ENCODE measurements around the gene EIF2B2. TPM values are rescaled to one million over a fixed set of nuclear protein-coding genes. Genes with fewer than 3 reads are reported as not detected.
A peak's percentile ranks its signal among the peaks of the same experiment; 100 is the strongest.
"Not testable (repeated sequence)": the region's sequence is repeated elsewhere in the genome, so short reads cannot be mapped to it uniquely, and the experiment has no call there.

Gene EIF2B2
- total RNA-seq, 1 donor from 2014 or later, result 34.8 TPM

DNA sequence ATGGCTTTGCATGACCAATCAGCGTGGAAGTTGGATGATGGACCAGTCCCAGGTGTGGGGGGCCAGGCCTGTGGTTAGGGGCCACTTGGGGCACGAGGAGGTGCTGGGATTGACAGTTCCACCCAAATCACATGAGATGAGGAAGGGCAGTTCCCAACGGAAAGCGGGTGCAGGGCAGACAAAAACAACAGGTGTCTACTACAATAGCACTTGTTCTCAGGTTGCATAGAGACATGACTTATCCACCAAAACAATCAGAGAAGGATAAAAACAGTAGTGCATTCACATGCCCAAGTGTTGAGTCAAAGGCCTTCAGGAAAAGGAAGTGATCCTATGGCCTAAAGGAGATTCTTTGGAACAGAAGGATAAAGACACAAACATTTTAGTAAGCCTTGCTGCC lies 14.6 kb upstream of the EIF2B2 start:
- no peak overlapping the region for H3K4me3 ChIP-seq
- H3K36me3 ChIP-seq, result no peaks in the 10 kb centered on the region
- intact Hi-C loops (cut with DNase I), result no loop called here
- H3K27ac ChIP-seq, result no peak overlapping the region
- TF ChIP-seq CTCF (IDR thresholded peaks at IDR 0.05), result no peak
- ATAC-seq (no peak), DNase-seq (no peak)
- H3K27me3 ChIP-seq, result no peaks in the 10 kb centered on the region
- H3K9me3 ChIP-seq, result no peaks in the 10 kb centered on the region
- H3K4me1 ChIP-seq, result no peaks in the 10 kb centered on the region

- no peak for TF ChIP-seq CTCF (IDR thresholded peaks at IDR 0.05)
- no peak for DNase-seq
- intact Hi-C loops (cut with DNase I), result no loop called here
- no peaks in the 10 kb centered on the region for H3K27me3 ChIP-seq
- ATAC-seq, result no peak
- no peaks in the 10 kb centered on the region for H3K9me3 ChIP-seq
- no peak overlapping the region for H3K27ac ChIP-seq
- no peak overlapping the region for H3K4me3 ChIP-seq
- no peaks in the 10 kb centered on the region for H3K36me3 ChIP-seq
- no peaks in the 10 kb centered on the region for H3K4me1 ChIP-seq
Observed at GRCh38 chr14:74988993-74989392, 13.7 kb upstream of the EIF2B2 start.

DNA sequence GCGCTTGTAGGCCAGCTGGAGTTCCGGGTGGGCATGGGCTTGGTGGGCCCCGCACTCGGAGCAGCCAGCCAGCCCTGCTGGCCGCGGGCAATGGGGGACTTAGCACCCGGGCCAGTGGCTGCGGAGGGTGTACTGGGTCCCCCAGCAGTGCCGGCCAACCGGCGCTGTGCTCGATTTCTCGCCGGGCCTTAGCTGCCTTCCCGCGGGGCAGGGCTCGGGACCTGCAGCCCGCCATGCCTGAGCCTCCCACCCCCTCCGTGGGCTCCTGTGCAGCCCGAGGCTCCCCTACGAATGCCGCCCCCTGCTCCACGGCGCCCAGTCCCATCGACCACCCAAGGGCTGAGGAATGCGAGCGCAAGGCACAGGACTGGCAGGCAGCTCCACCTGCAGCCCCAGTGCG lies 8.5 kb upstream of the EIF2B2 start:
- not testable (repeated sequence) for DNase-seq

DNA sequence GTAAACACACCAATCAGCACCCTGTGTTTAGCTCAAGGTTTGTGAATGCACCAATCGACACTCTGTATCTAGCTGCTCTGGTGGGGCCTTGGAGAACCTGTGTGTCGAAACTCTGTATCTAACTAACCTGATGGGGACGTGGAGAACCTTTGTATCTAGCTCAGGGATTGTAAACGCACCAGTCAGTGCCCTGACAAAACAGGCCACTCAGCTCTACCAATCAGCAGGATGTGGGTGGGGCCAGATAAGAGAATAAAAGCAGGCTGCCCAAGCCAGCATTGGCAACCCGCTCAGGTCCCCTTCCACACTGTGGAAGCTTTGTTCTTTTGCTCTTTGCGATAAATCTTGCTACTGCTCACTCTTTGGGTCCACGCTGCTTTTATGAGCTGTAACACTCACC lies 6.9 kb upstream of the EIF2B2 start:
- intact Hi-C loops (cut with DNase I); DNase-seq; H3K9me3 ChIP-seq; H3K27ac ChIP-seq; H3K4me1 ChIP-seq; H3K27me3 ChIP-seq; H3K4me3 ChIP-seq; ATAC-seq; H3K36me3 ChIP-seq: not testable (repeated sequence)

More for the DNA sequence above, 8.5 kb upstream of the EIF2B2 start:
- H3K27ac ChIP-seq; H3K36me3 ChIP-seq; H3K27me3 ChIP-seq; ATAC-seq; H3K9me3 ChIP-seq; H3K4me3 ChIP-seq; H3K4me1 ChIP-seq; intact Hi-C loops (cut with DNase I): not testable (repeated sequence)

DNA sequence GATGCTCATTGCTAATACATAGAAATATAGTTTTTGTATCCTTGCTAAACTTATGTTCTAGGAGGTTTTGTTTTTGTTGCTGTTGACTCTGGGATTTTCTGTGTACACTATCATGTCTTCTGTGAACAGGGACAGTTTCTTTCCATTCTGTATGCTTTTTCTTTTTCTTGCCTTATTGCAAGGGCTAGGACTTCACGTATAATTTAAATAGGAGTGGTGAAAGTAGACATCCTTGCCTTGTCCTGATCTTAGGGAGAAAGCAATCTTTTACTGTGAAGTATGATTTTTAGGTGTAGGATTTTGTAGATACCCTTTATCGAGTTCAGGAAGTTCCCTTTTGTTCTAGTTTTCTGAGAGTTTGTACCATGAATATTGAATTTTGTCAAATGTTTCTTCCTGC lies 1.5 kb upstream of the EIF2B2 start:
- Histone ChIP-seq H3K4me3 (no peak overlapping the region), H3K27ac (no peak overlapping the region), H3K4me1 (peaks cover 17% of the 10 kb centered on the region), H3K27me3 (no peaks in the 10 kb centered on the region), H3K9me3 (no peaks in the 10 kb centered on the region), H3K36me3 (peaks cover 12% of the 10 kb centered on the region)
- DNase-seq, result no peak
- intact Hi-C loops (cut with DNase I), result no loop called here
- ATAC-seq, result no peak
- no peak for TF ChIP-seq CTCF (IDR thresholded peaks at IDR 0.05)

GRCh38 chr14:75001899-75002298 lies 822 bp upstream of the EIF2B2 start:
- H3K9me3 ChIP-seq, result no peaks in the 10 kb centered on the region
- TF ChIP-seq CTCF (IDR thresholded peaks at IDR 0.05), result no peak
- H3K27ac ChIP-seq, result peak overlapping the region; percentile 88
- peaks cover 17% of the 10 kb centered on the region for H3K4me1 ChIP-seq
- ATAC-seq, result no peak
- no peak for DNase-seq
- H3K4me3 ChIP-seq, result peak overlapping the region; percentile 96
- intact Hi-C loops (cut with DNase I), result no loop called here
- H3K36me3 ChIP-seq, result peaks cover 18% of the 10 kb centered on the region
- H3K27me3 ChIP-seq, result no peaks in the 10 kb centered on the region
